NAMALWA (cell line): Measurements from ENCODE around the gene KCNK16.
"Not testable (repeated sequence)": the region's sequence is repeated elsewhere in the genome, so short reads cannot be mapped to it uniquely, and the experiment has no call there.

Experiments
- DNase-seq: peaks from one replicate; pipeline ENCODE4 v3.0.0-alpha.2; 2015; ENCODE audit warnings: low spot score

The KCNK16 gene

GRCh38 chr6:39309942-39310531 is 12.5 kb downstream of the KCNK16 start:
- peak; percentile 71 for DNase-seq

DNA sequence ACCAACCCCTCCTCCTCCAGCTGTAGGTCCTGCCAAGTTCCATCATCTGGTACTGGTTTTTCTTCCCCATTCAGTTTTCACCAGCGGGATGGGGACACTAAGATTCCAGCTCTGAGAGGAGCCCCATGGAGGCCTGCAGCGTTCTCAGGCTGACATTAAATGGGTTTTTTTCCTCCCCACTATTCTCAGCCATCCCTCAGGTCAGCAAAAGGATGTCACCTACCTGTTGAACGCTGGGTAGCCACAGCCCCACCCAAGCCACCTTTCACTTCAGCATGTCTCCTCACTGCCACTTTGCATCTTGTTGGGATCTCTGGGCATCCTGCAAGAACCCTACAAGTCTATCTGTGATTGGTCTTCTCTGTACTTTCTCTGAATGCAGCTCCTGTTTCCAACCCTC is 15.0 kb downstream of the KCNK16 start:
- DNase-seq: no peak

GRCh38 chr6:39304951-39305350 is 17.6 kb downstream of the KCNK16 start:
- no peak for DNase-seq

DNA sequence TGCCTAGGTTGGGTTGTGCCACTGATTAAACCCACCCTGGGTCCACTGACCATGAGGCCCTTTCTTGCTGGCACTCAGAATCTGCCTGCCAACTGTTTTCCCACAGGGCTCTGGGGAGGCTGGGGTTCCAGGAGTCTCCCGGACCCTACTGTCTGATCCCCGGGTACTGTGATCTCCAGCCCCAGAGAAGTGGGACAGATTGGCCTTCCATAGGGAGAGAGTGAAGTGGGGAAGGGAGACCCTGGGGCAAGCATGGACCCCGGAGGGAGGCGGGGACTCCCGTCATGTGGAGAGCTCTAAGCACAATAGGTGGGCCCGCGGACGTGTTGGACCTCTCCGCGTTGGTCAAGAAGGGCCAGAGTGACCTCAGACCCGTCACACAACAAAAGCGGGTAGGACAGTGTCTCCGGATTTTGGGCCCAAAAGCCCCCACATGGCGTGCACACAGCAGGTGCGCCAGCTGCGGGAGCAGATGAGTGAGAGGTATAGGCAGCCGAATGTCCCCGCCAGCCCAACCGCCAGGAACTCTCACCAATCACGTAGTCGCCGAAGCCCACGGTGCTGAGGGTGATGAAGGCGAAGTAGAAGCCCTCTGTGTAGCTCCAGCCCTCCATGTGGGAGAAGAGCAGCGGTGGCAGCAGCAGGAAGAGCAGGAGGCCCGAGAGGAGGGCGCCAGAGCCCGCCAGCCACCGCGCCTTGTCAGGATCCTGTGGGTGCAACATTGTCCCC is 18.9 kb downstream of the KCNK16 start:
- DNase-seq: no peak

DNA sequence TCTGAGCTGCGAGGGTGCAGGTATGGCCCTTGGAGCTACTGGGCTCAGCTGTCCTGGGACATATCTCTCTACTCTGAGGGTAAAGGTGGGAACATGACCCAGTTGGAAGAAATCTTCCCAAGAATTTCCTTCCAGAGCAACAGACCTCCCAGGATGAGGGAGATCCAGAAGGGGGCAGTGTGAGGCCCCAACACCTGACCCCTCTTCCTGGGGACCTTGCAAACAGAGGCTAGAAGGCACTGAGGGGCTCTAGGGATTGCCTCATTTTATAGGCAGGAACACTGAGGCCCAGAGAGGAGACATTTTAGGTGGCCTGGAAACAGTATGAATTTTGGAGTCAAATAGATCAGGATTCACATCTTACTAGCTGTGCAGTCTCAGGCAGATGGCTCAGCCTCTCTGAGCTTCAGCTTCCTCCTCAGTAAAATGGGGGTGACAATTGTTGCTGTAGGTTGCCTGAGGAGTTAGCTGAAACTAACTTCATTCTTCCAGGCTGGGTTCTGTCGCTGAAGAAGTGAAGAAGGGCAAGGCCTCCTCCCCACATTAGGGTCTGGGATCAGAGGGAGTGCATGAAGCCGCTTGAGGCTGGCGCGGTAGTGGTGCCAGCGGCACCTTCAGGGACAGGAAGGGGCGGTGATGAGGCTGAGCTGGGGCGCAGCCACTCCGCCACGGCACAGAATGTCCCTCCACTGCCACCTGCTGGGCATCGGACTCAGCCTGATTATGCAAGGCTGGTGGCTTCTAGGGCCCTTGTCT is 19.7 kb downstream of the KCNK16 start:
- peak; percentile 86 for DNase-seq

DNA sequence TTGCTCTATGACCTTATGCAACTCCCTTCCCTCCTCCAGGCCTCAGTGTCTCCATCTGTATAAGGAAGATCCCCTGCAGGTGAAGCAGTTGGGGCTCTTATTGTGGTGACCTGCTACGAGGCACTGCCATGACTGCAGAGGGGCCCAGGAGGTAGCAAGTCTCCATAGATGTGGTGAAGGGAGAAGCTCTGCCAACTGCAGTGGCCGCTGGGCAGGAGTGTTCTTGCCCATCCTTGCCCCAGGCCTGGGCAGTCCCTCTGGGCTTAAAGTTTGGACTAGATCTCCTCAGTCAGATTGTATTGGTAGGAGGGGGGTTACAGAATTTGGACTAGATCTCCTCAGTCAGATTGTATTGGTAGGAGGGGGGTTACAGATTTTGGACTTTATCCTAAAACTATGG is 20.5 kb downstream of the KCNK16 start:
- no peak for DNase-seq

DNA sequence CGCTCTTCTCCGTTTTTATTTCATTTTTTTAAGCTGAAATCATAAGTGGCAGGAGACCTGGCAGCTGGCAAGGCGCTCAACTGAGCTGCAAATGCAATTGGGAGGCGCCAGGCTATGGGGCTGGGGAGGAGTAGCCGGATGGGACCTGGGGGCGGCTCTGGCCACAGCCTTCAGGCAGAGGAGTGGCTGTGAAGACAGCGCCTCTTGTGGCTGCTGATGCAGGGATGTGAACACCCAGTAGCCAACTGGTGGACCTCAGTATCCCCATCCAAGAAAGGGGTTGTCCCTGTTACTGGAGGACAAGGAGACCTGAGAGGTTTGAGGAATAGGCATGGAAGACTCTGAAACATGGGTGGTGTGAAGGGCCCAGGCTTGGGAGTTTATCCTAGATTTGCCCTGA is 20.9 kb downstream of the KCNK16 start:
- peak; percentile 21 for DNase-seq

DNA sequence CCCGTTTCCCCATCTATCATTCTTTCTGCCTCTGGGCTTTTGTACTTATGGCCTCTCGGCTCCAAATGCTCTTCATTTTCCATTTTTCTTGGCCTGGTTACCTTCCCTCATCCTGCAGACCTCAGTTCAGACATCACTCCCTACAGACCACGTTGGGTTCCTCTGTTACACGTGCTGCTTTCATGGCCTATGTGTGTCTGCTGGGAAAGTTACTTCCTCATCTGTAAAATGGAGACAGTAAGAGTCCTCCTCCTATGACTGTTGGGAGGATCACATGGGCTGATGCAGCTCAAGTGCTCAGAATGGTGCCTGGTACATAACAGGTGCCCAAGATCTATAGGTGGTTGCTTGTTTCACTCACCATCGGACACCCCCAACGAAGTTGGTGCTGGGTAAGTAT is 21.8 kb downstream of the KCNK16 start:
- no peak for DNase-seq

DNA sequence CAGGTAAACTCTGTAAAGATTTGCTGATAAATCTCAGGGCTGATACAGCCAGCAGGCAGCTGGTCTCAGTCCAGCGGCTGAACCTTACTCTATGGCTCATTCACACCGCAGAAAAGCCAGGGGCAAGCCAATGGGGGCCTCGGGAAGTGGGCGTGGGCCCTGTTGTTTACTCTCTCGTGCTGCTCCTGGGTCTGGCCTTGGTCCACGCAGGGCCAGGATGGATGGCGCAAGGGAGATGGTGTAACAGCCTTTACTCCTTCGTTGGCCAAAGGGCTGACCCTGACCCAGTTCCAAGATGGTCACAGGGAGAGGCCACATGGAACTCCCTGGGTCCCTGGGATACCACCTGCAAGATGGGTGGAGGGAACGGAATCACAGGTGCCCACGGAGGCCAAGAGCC is 24.4 kb downstream of the KCNK16 start:
- DNase-seq: no peak

GRCh38 chr6:39296745-39297640 is 25.5 kb downstream of the KCNK16 start:
- DNase-seq: no peak

- no peak for DNase-seq
Observed at GRCh38 chr6:39295611-39296011, 26.9 kb downstream of the KCNK16 start.

DNA sequence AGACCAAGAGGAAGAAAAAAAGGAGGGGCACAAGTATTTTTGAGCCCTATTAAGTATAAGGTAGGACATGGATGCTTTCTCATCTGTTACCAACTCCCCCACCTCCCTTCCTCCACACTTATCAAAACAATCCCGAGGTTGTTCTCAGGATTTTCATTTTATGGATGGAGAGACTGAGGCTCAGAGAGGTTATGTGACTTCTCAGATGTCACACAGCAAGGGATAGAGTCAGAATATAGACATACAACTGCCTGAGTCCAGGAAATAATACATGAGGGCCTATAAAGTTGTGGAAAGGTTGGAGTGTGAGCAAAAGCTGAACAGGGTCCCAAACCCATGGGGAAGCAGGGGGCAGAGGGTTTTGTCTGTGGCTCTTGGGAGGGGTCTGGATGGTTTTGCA is 27.6 kb downstream of the KCNK16 start:
- DNase-seq: no peak

DNA sequence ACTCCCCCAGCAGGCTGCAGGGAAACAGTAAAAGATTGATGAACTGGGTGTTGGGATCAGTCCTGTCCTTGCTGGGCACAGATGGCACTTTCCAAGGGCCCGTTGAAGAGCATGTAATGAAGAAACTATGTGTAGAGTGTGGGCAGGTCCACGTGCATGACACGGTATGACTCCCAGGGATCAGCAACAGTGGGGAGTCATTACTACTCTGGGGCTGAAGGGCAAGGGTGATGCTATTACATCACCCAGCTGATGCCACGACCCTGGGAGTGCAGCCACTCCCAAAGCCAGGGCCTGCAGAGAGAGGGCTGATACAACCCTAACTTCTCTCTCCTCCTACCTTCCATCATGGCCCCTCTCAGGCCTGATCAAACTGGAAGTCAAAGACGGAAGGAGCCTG is 28.4 kb downstream of the KCNK16 start:
- DNase-seq: no peak

DNA sequence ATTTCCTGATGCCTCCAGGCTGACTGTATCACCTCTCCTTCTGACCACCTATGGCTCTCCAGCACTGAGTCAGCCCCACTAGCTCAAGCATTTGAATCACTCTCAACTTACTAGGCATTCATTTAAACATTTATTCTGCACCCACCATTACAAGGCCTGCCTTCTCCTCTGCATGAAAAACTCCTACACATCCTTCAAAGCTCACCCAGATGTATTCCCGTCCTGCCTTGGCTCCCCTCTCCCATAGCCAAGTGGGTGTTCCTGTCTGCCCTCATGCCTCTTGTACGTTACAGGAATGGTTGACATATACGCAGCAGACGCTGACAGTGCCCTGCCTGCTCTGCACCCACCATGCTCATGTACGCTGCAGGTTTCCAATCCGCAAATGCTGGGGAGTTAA is 29.9 kb downstream of the KCNK16 start:
- DNase-seq: no peak

- no peak for DNase-seq
Observed at GRCh38 chr6:39289490-39289889, 33.0 kb downstream of the KCNK16 start.

DNA sequence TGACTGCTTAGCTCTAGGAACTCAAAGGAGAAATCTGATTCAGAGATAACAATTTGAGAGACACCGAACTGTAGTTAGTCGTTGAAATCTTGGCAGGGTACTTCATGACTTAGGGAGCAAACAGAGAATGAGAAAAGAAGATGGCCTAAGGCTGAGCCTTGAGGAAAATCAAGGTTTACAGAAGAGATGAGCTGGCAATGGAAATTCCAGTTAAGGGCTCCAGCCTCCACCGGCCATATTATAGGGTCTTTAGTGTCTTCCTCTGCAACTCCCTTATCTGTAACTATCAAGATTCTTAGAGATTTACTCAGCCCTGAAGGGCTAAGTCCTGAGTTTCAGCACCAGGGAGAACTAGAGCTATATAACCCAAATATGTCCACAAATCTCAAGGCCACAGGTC is 34.9 kb downstream of the KCNK16 start:
- no peak for DNase-seq

DNA sequence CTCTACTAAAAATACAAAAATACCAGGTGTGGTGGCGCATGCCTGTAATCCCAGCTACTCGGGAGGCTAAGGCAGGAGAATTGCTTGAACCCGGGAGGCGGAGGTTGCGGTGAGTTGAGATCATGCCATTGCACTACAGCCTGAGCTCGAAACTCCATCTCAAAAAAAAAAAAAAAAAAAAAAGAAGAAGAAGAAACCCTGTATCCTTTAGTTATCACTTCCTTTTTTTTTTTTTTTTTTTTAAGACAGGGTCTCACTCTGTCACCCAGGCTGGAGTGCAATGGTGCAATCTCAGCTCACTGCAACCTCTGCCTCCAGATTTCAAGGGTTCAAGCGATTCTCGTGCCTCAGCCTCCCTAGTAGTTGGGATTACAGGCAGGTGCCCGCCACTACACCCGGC is 35.9 kb downstream of the KCNK16 start:
- not testable (repeated sequence) for DNase-seq

GRCh38 chr6:39282774-39283173 is 39.7 kb downstream of the KCNK16 start:
- no peak for DNase-seq

GRCh38 chr6:39281312-39281980 is 41.1 kb downstream of the KCNK16 start:
- no peak for DNase-seq

DNA sequence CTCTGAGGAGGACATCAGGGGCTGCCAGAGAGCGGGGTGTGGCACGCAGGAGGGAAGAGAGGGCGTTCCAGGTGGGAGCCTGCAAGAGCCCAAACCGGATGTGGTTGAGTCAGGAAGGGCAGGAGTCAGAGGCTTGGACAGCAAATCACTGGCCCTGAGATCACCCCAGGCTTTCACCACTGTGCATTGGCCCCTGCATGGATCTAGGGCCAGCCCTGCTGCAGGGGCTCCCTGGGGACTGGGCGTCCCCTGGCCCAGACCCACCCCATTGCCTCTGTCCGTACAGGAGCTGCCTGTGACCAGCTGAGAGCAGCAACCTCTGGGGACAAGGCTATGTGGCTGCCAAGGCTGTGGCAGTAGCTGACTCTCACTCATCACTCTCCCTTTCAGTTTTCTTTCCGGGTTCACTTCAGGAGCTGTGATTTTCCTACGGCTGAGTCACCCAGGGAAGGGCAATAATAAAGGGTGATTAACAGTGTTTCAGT is 42.2 kb downstream of the KCNK16 start:
- no peak for DNase-seq

- DNase-seq: no peak
Observed at GRCh38 chr6:39279539-39279938, 43.0 kb downstream of the KCNK16 start.
